Dermis blood vessel endothelial cell (primary cell): ENCODE data around the gene PLD6. TPM values are rescaled to one million over a fixed set of nuclear protein-coding genes. Genes with fewer than 3 reads are reported as not detected.
"Not testable (repeated sequence)": the region's sequence is repeated elsewhere in the genome, so short reads cannot be mapped to it uniquely, and the experiment has no call there.

Experiments
- DNase-seq: peaks from one replicate; pipeline ENCODE4 v3.0.0; 2010
- total RNA-seq: library from RNA; depleted of rRNA; stranded (reverse); fragments of >200 nt; gene quantifications from 2 replicates; pipeline ENCODE4 v1.2.3, GENCODE V29; 2014

Gene PLD6
- total RNA-seq, 1 donor from 2014 or later = 2.0 TPM

- no peak for DNase-seq
Observed at GRCh38 chr17:17173921-17174320, 32.2 kb downstream of the PLD6 start.

GRCh38 chr17:17172990-17173389 lies 33.1 kb downstream of the PLD6 start:
- DNase-seq = no peak

- peak; percentile 56 for DNase-seq
Observed at GRCh38 chr17:17172001-17172939, 33.9 kb downstream of the PLD6 start.

GRCh38 chr17:17171186-17171585 lies 34.9 kb downstream of the PLD6 start:
- no peak for DNase-seq

GRCh38 chr17:17170346-17170985 lies 35.7 kb downstream of the PLD6 start:
- no peak for DNase-seq

- no peak for DNase-seq
Observed at GRCh38 chr17:17169396-17169795, 36.7 kb downstream of the PLD6 start.

- DNase-seq = no peak
Observed at GRCh38 chr17:17168401-17168800, 37.7 kb downstream of the PLD6 start.

GRCh38 chr17:17167986-17168385 lies 38.1 kb downstream of the PLD6 start:
- no peak for DNase-seq

GRCh38 chr17:17167356-17167755 lies 38.8 kb downstream of the PLD6 start:
- DNase-seq = no peak

- DNase-seq = no peak
Observed at GRCh38 chr17:17166446-17166845, 39.7 kb downstream of the PLD6 start.

- no peak for DNase-seq
Observed at GRCh38 chr17:17165666-17166308, 40.3 kb downstream of the PLD6 start.

- DNase-seq = no peak
Observed at GRCh38 chr17:17164676-17165075, 41.5 kb downstream of the PLD6 start.

GRCh38 chr17:17164156-17164555 lies 42.0 kb downstream of the PLD6 start:
- DNase-seq = no peak

GRCh38 chr17:17161759-17162158 lies 44.4 kb downstream of the PLD6 start:
- no peak for DNase-seq

- no peak for DNase-seq
Observed at GRCh38 chr17:17161121-17161520, 45.0 kb downstream of the PLD6 start.

GRCh38 chr17:17159571-17159970 lies 46.6 kb downstream of the PLD6 start:
- DNase-seq = no peak

GRCh38 chr17:17158506-17158905 lies 47.6 kb downstream of the PLD6 start:
- not testable (repeated sequence) for DNase-seq

GRCh38 chr17:17157041-17157440 lies 49.1 kb downstream of the PLD6 start:
- DNase-seq = no peak

- no peak for DNase-seq
Observed at GRCh38 chr17:17156511-17156910, 49.6 kb downstream of the PLD6 start.

GRCh38 chr17:17156107-17156506 lies 50.0 kb downstream of the PLD6 start:
- no peak for DNase-seq

GRCh38 chr17:17155568-17155967 lies 50.6 kb downstream of the PLD6 start:
- no peak for DNase-seq

- no peak for DNase-seq
Observed at GRCh38 chr17:17154981-17155380, 51.2 kb downstream of the PLD6 start.

- no peak for DNase-seq
Observed at GRCh38 chr17:17154556-17154955, 51.6 kb downstream of the PLD6 start.

GRCh38 chr17:17153709-17154108 lies 52.4 kb downstream of the PLD6 start:
- DNase-seq = no peak
